HepG2 (cell line): ENCODE measurements around the gene VPS25. TPM values are rescaled to one million over a fixed set of nuclear protein-coding genes. Genes with fewer than 3 reads are reported as not detected.

Source experiments
- BHLHE40 ChIP-seq: IDR thresholded peaks from 2 replicates; pipeline ENCODE4 v1.6.1; 2011; ENCODE audit warnings: low read length, improper control_type of control experiment
- HHEX ChIP-seq: IDR thresholded peaks from 2 replicates; pipeline ENCODE4 v1.6.1; 2016; ENCODE audit warnings: control low read depth
- HNF4G ChIP-seq, 2 experiments: sonication (generic) in 1 of 2; formaldehyde crosslinking in 1 of 2; IDR thresholded peaks; 2 replicates each; pipeline versions ENCODE4 v1.4.0 to v1.6.1; 2011 to 2020; ENCODE audit warnings: borderline replicate concordance in 2 of 2, low read depth in 2 of 2, mild to moderate bottlenecking in 2 of 2, low read length in 1 of 2, missing genetic modification reagents in 1 of 2, moderate library complexity in 1 of 2
- YY1 ChIP-seq: IDR thresholded peaks from 2 replicates; pipeline ENCODE4 v1.6.1; 2011; ENCODE audit warnings: low read length, low read depth, moderate library complexity, mild to moderate bottlenecking; ENCODE audit not compliant: insufficient read depth, insufficient replicate concordance
- ZFP82 ChIP-seq: sonication (generic); formaldehyde crosslinking; IDR thresholded peaks from 2 replicates; pipeline ENCODE4 v1.5.1; 2020; ENCODE audit warnings: mild to moderate bottlenecking, missing genetic modification reagents, borderline replicate concordance
- ZNF558 ChIP-seq: sonication (generic); formaldehyde crosslinking; IDR thresholded peaks from 2 replicates; pipeline ENCODE4 v1.9.0; 2022; ENCODE audit warnings: mild to moderate bottlenecking, missing genetic modification reagents, borderline replicate concordance
- ZNF572 ChIP-seq: sonication (generic); formaldehyde crosslinking; IDR thresholded peaks from 2 replicates; pipeline ENCODE4 v1.5.1; 2020; ENCODE audit warnings: mild to moderate bottlenecking, missing genetic modification reagents
- ZNF891 ChIP-seq: sonication (generic); formaldehyde crosslinking; IDR thresholded peaks from 2 replicates; pipeline ENCODE4 v1.5.0; 2020; ENCODE audit warnings: mild to moderate bottlenecking, missing genetic modification reagents
- ZSCAN22 ChIP-seq: sonication (generic); formaldehyde crosslinking; IDR thresholded peaks from 2 replicates; pipeline ENCODE4 v1.4.0; 2020; ENCODE audit warnings: mild to moderate bottlenecking, missing genetic modification reagents
- polyA plus RNA-seq, 8 experiments: library from polyadenylated mRNA; depleted of rRNA in 3 of 8; stranded (reverse) in 7 of 8; unstranded in 1 of 8; fragments of >200 nt; fragmentation: Illumina TruSeq in 4 of 8; extraction: Trizol in 4 of 8; gene quantifications; 2 replicates each; pipeline versions ENCODE4 v1.2.1 to v1.2.3, GENCODE V29; 2011 to 2016; ENCODE audit warnings: low read depth in 4 of 8, missing spikeins in 1 of 8, mixed read lengths in 1 of 8; ENCODE audit not compliant: insufficient read depth in 1 of 8
- total RNA-seq, 5 experiments: library from RNA; depleted of rRNA; stranded (reverse); fragments of >200 nt; fragmentation: Illumina TruSeq; extraction: Trizol; gene quantifications; 2 replicates each; pipeline ENCODE4 v1.2.3, GENCODE V29; 2016; ENCODE audit warnings: low read depth in 1 of 5
- TF ChIP-seq, protein P1 (sequence below): sonication (generic); formaldehyde crosslinking; IDR thresholded peaks from 2 replicates; pipeline ENCODE4 v1.4.0; 2020; ENCODE audit warnings: mild to moderate bottlenecking, missing genetic modification reagents
- TF ChIP-seq, protein P2 (sequence below): sonication (generic); formaldehyde crosslinking; IDR thresholded peaks from 2 replicates; pipeline ENCODE4 v1.4.0; 2020; ENCODE audit warnings: missing genetic modification reagents
- TF ChIP-seq, protein P3 (sequence below): sonication (generic); formaldehyde crosslinking; IDR thresholded peaks from 2 replicates; pipeline ENCODE4 v1.5.0; 2020; ENCODE audit warnings: missing genetic modification reagents, mild to moderate bottlenecking, borderline replicate concordance
- TF ChIP-seq, protein P4 (sequence below): sonication (generic); formaldehyde crosslinking; IDR thresholded peaks from 2 replicates; pipeline ENCODE4 v1.8.0; 2022; ENCODE audit warnings: mild to moderate bottlenecking, missing genetic modification reagents
- TF ChIP-seq, protein P5 (sequence below): sonication (generic); formaldehyde crosslinking; IDR thresholded peaks from 2 replicates; pipeline ENCODE4 v1.5.1; 2020; ENCODE audit warnings: mild to moderate bottlenecking, missing genetic modification reagents, moderate library complexity

Gene VPS25
- total and polyA plus RNA-seq, 2 of the 13 experiments (the other 11 are each of a cell fraction or from before 2014, with no cell fraction given) = 161 to 249 TPM

DNA sequence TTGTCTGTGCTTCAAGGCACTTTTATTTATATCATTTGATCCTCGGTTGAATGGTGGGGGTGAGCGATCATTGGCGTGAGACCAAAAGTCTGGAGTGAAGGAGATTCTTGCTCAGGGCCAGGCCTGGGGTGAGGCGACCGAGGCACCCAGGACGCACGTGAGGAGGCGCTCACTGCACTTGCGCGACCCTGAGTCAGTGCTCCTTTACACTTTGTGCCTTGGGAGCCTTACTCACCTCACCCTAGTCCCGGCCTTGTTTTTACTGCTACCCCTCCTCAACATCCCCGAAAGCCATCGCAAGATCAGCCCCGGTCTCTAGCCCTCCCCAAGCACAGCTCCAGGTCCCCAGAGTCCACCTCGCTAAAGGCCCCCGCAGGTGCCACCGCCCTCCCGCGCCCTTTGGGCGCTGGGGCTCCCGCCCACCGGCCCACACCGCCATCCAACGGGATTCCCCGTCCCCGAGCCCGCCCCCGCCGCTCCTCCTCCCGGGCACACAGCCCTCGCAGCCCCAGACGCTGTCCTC lies 28.9 kb upstream of the VPS25 start (continued):
- TF ChIP-seq, protein P1, sequence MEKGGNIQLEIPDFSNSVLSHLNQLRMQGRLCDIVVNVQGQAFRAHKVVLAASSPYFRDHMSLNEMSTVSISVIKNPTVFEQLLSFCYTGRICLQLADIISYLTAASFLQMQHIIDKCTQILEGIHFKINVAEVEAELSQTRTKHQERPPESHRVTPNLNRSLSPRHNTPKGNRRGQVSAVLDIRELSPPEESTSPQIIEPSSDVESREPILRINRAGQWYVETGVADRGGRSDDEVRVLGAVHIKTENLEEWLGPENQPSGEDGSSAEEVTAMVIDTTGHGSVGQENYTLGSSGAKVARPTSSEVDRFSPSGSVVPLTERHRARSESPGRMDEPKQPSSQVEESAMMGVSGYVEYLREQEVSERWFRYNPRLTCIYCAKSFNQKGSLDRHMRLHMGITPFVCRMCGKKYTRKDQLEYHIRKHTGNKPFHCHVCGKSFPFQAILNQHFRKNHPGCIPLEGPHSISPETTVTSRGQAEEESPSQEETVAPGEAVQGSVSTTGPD (CRISPR knock-in tag) = 0 out of 2 replicates have a peak, but pooled peaks have one; percentile 34
- no peak for TF ChIP-seq ZNF572 (CRISPR knock-in tag)
- TF ChIP-seq, protein P2, sequence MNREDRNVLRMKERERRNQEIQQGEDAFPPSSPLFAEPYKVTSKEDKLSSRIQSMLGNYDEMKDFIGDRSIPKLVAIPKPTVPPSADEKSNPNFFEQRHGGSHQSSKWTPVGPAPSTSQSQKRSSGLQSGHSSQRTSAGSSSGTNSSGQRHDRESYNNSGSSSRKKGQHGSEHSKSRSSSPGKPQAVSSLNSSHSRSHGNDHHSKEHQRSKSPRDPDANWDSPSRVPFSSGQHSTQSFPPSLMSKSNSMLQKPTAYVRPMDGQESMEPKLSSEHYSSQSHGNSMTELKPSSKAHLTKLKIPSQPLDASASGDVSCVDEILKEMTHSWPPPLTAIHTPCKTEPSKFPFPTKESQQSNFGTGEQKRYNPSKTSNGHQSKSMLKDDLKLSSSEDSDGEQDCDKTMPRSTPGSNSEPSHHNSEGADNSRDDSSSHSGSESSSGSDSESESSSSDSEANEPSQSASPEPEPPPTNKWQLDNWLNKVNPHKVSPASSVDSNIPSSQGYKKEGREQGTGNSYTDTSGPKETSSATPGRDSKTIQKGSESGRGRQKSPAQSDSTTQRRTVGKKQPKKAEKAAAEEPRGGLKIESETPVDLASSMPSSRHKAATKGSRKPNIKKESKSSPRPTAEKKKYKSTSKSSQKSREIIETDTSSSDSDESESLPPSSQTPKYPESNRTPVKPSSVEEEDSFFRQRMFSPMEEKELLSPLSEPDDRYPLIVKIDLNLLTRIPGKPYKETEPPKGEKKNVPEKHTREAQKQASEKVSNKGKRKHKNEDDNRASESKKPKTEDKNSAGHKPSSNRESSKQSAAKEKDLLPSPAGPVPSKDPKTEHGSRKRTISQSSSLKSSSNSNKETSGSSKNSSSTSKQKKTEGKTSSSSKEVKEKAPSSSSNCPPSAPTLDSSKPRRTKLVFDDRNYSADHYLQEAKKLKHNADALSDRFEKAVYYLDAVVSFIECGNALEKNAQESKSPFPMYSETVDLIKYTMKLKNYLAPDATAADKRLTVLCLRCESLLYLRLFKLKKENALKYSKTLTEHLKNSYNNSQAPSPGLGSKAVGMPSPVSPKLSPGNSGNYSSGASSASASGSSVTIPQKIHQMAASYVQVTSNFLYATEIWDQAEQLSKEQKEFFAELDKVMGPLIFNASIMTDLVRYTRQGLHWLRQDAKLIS (CRISPR knock-in tag) = no peak
- TF ChIP-seq ZNF558 (CRISPR knock-in tag) = no peak
- no peak for TF ChIP-seq ZSCAN22 (CRISPR knock-in tag)
- TF ChIP-seq, protein P3, sequence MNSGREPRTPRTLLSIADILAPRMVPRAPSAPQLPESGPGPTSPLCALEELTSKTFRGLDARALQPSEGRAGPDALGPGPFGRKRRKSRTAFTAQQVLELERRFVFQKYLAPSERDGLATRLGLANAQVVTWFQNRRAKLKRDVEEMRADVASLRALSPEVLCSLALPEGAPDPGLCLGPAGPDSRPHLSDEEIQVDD = 0 out of 2 replicates have a peak, but pooled peaks have one; percentile 22
- TF ChIP-seq, protein P4, sequence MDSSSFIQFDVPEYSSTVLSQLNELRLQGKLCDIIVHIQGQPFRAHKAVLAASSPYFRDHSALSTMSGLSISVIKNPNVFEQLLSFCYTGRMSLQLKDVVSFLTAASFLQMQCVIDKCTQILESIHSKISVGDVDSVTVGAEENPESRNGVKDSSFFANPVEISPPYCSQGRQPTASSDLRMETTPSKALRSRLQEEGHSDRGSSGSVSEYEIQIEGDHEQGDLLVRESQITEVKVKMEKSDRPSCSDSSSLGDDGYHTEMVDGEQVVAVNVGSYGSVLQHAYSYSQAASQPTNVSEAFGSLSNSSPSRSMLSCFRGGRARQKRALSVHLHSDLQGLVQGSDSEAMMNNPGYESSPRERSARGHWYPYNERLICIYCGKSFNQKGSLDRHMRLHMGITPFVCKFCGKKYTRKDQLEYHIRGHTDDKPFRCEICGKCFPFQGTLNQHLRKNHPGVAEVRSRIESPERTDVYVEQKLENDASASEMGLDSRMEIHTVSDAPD (CRISPR knock-in tag) = 0 out of 2 replicates have a peak, but pooled peaks have one; percentile 18
- no peak; the same call in 1 of the 2 replicates for TF ChIP-seq ZFP82 (CRISPR knock-in tag)
- TF ChIP-seq YY1 = no peak
- TF ChIP-seq ZNF891 (CRISPR knock-in tag) = peak; percentile 7
- peak; percentile 98 for TF ChIP-seq BHLHE40
- TF ChIP-seq, protein P5, sequence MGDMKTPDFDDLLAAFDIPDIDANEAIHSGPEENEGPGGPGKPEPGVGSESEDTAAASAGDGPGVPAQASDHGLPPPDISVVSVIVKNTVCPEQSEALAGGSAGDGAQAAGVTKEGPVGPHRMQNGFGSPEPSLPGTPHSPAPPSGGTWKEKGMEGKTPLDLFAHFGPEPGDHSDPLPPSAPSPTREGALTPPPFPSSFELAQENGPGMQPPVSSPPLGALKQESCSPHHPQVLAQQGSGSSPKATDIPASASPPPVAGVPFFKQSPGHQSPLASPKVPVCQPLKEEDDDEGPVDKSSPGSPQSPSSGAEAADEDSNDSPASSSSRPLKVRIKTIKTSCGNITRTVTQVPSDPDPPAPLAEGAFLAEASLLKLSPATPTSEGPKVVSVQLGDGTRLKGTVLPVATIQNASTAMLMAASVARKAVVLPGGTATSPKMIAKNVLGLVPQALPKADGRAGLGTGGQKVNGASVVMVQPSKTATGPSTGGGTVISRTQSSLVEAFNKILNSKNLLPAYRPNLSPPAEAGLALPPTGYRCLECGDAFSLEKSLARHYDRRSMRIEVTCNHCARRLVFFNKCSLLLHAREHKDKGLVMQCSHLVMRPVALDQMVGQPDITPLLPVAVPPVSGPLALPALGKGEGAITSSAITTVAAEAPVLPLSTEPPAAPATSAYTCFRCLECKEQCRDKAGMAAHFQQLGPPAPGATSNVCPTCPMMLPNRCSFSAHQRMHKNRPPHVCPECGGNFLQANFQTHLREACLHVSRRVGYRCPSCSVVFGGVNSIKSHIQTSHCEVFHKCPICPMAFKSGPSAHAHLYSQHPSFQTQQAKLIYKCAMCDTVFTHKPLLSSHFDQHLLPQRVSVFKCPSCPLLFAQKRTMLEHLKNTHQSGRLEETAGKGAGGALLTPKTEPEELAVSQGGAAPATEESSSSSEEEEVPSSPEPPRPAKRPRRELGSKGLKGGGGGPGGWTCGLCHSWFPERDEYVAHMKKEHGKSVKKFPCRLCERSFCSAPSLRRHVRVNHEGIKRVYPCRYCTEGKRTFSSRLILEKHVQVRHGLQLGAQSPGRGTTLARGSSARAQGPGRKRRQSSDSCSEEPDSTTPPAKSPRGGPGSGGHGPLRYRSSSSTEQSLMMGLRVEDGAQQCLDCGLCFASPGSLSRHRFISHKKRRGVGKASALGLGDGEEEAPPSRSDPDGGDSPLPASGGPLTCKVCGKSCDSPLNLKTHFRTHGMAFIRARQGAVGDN (CRISPR knock-in tag) = no peak; the same call in 1 of the 2 replicates
- TF ChIP-seq HHEX = no peak
- peak; percentile 53; the same call in 1 of the 2 replicates for TF ChIP-seq HNF4G (IDR thresholded peaks at IDR 0.05; ENCODE audit: borderline replicate concordance, low read depth, low read length)
- TF ChIP-seq HNF4G (CRISPR knock-in tag; IDR thresholded peaks at IDR 0.05; ENCODE audit: borderline replicate concordance, low read depth) = no peak; the same call in 1 of the 2 replicates
